GM06990 (cell line): Measurements from ENCODE around the gene ACSS1.

Source experiments
- DNase-seq: peaks from one replicate; pipeline ENCODE4 v3.0.0-alpha.2; 2011; ENCODE audit not compliant: insufficient read length; ENCODE audit errors: extremely low read depth
- H3K27me3 ChIP-seq: replicated peaks from 2 replicates; pipeline ENCODE4 v1.6.0; 2011; ENCODE audit warnings: low read length; ENCODE audit not compliant: control insufficient read depth, insufficient read depth
- H3K36me3 ChIP-seq: 2 replicates; pipeline ENCODE4 v1.5.1; 2011; ENCODE audit warnings: low read length; ENCODE audit not compliant: control insufficient read depth, insufficient read depth
- H3K4me3 ChIP-seq: replicated peaks from 2 replicates; pipeline ENCODE4 v1.5.1; 2011; ENCODE audit warnings: low read depth, mild to moderate bottlenecking, control low read depth, low read length
- TF ChIP-seq, protein P1 (sequence below): IDR thresholded peaks from 2 replicates; pipeline ENCODE4 v1.5.1; 2011; ENCODE audit warnings: low read length, control low read depth, mild to moderate bottlenecking, inconsistent platforms; ENCODE audit not compliant: insufficient read depth, poor library complexity, severe bottlenecking

Gene ACSS1

GRCh38 chr20:25012616-25013189 is 45.2 kb downstream of the ACSS1 start:
- Histone ChIP-seq H3K27me3 (no peaks in the 10 kb centered on the region), H3K36me3 (peaks cover 26% of the 10 kb centered on the region), H3K4me3 (no peak overlapping the region)
- TF ChIP-seq, protein P1, sequence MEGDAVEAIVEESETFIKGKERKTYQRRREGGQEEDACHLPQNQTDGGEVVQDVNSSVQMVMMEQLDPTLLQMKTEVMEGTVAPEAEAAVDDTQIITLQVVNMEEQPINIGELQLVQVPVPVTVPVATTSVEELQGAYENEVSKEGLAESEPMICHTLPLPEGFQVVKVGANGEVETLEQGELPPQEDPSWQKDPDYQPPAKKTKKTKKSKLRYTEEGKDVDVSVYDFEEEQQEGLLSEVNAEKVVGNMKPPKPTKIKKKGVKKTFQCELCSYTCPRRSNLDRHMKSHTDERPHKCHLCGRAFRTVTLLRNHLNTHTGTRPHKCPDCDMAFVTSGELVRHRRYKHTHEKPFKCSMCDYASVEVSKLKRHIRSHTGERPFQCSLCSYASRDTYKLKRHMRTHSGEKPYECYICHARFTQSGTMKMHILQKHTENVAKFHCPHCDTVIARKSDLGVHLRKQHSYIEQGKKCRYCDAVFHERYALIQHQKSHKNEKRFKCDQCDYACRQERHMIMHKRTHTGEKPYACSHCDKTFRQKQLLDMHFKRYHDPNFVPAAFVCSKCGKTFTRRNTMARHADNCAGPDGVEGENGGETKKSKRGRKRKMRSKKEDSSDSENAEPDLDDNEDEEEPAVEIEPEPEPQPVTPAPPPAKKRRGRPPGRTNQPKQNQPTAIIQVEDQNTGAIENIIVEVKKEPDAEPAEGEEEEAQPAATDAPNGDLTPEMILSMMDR, result no peak
- DNase-seq, result no peak

DNA sequence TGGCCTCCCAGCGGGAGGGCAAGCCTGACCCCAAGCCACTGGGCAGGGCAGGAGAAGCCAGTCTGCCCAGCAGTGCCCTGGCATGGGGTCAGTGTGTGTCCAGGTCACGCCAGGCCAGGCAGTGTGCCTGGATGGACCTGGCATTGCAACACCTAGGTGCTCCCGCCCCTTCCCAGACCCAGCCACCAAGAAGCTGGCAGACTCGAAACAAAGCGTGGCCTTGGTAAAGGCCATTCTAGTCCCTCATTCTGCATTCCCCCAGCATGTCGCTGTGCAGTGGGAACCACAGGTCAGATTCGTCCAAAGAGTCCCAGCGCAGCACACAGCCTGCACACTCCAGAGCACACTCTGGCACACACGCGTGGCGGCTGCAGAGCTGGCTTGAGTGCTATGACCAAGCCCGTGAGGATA is 46.1 kb downstream of the ACSS1 start:
- TF ChIP-seq, protein P1, result no peak
- H3K4me3 ChIP-seq, result no peak overlapping the region
- H3K36me3 ChIP-seq, result peaks cover 29% of the 10 kb centered on the region
- no peak for DNase-seq
- no peaks in the 10 kb centered on the region for H3K27me3 ChIP-seq

GRCh38 chr20:25011261-25011660 is 46.7 kb downstream of the ACSS1 start:
- Histone ChIP-seq H3K27me3 (no peaks in the 10 kb centered on the region), H3K36me3 (peaks cover 30% of the 10 kb centered on the region), H3K4me3 (no peak overlapping the region)
- TF ChIP-seq, protein P1, result no peak
- no peak for DNase-seq

GRCh38 chr20:25009218-25010145 is 48.5 kb downstream of the ACSS1 start:
- Histone ChIP-seq H3K27me3 (no peaks in the 10 kb centered on the region), H3K36me3 (peaks cover 31% of the 10 kb centered on the region), H3K4me3 (no peak overlapping the region)
- TF ChIP-seq, protein P1, result no peak
- no peak for DNase-seq

DNA sequence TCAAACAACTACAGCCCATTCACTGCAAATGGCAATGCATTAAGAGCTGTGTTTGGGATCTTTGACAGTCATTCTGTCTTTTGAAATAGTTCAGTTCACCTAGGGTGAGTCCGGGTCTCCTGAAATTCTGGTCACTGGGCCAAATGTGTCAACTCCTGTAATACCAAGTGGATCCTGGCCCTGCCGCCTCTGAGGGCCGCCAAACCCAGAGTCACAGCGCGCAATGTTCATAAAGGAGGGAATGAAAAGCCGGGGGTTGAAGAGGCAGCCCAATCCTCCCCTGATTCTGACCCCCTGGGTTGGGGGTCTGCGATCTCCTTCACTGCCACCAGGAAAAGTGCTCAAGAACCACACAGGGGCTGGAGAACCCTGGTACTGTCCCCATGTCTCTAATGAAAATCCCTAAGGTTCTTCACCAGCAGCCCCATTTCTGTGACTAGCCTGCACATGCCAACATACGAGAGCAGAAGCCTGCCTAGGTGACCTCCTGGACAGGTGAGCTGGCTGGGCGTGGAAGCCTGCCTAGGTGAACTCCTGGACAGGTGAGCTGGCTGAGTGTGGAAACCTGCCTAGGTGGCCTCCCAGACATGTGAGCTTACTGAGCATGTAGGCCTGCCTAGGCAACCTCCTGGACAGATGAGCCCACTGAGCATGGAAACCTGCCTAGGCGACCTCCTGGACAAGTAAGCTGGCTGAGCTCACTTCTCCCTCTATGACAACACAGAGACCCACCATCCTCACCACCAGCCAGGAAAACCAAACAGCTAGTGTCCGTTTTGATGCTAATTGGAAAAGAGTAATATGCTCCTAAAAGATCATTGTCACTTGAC is 49.3 kb downstream of the ACSS1 start:
- TF ChIP-seq, protein P1, result no peak
- H3K36me3 ChIP-seq, result peaks cover 31% of the 10 kb centered on the region
- no peak overlapping the region for H3K4me3 ChIP-seq
- DNase-seq, result no peak
- H3K27me3 ChIP-seq, result no peaks in the 10 kb centered on the region
